SH-SY5Y (cell line): ENCODE measurements around the gene CPA4.

Experiments
- GATA2 ChIP-seq: IDR thresholded peaks from 2 replicates; pipeline ENCODE4 v1.6.1; 2011; ENCODE audit warnings: mild to moderate bottlenecking, low read depth, low read length
- GATA3 ChIP-seq: IDR thresholded peaks from 2 replicates; pipeline ENCODE4 v1.6.1; 2011; ENCODE audit warnings: low read depth, mild to moderate bottlenecking, low read length, moderate library complexity

GRCh38 chr7:130266258-130266960 is 26.6 kb upstream of the CPA4 start, which contains the start of gene CPA2:
- no peak for TF ChIP-seq GATA3
- no peak for TF ChIP-seq GATA2
